GM19238 (cell line): ENCODE data around the gene TSPAN32.
"Not testable (repeated sequence)": the region's sequence is repeated elsewhere in the genome, so short reads cannot be mapped to it uniquely, and the experiment has no call there.

Experiments
- DNase-seq: peaks from one replicate; pipeline ENCODE4 v3.0.0; 2011; ENCODE audit warnings: low spot score; ENCODE audit not compliant: insufficient read length

TSPAN32 gene

DNA sequence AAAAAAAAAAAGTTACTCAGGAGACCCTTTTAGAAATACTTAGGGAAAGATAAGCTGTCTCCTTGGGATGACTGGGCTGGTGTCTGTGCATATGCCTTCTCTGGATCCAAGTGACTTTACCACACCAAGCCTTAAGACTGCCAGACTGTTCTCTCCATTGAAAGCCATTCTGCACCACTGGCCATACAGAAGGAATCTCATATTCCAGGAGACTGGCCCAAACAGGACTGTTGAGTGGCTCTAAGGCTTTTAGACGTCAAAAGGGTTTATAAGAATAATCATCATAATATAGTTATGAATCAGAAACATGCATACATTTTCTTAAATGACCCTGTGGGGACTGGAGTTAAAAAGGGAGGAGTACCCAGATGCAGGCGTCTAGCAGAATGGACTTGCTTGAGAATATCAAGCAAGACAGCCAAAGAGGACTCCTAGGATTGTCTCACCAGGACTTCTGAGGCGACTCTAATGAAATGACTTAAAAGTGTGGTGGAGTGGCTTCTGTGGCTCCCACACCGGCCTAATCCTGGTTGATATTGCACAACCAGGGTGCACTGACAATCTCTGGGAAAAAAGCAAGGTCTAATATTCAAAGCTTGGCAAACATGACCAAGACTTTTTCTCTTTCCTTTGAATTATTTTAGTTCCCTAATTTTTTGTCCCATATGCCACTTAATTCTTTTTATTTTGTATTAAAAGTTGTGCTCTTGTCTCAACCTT lies 31.8 kb downstream of the TSPAN32 start:
- DNase-seq, result not testable (repeated sequence)

DNA sequence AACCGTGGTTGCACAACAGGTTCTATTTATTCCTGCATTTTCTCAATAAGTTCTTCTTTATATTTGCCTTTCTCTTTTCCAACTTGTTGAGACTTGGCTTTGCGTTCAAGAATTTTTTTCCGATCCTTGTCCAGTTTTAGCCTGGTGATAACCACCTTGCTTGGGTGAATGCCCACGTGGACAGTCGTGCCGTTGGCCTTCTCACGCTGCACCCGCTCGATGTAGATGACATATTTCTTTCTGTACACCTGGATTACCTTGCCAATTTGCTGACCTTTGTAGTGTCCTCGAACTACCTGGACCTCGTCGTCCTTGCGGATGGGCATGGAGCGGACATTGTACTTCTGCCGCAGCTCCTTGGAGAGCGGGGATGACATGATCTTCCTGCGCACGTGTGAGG lies 33.5 kb downstream of the TSPAN32 start:
- not testable (repeated sequence) for DNase-seq

DNA sequence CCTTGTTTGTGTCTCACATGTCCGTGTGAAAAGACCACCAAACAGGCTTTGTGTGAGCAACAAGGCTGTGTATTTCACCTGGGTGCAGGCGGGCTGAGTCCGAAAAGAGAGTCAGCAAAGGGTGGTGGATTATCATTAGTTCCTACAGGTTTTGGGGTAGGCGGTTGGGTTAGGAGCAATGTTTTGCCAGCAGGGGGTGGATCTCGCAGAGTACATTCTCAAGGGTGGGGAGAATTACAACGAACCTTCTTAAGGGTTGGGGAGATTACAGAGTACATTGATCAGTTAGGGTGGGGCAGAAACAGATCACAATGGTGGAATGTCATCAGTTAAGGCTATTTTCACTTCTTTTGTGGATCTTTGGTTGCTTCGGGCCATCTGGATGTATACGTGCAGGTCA lies 36.9 kb downstream of the TSPAN32 start:
- not testable (repeated sequence) for DNase-seq

DNA sequence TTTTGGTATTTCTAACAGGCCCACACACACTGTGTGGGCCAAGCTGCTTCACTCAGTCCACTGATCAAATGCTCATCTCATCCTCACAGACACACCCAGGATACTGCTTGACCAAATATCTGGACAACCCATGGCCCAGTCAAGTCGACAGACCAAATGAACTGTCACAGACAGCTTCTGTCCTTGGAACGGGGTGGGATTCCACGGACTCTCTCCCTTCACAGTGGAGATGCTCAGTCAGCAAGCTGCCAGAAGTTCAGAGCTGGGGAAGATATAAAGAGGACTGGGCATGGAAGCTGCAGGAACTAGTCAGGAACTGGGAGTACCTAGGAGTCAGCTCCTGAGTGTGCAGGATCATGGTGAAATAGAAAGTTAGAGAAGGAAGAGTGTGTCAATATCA lies 40.7 kb downstream of the TSPAN32 start:
- DNase-seq, result no peak

DNA sequence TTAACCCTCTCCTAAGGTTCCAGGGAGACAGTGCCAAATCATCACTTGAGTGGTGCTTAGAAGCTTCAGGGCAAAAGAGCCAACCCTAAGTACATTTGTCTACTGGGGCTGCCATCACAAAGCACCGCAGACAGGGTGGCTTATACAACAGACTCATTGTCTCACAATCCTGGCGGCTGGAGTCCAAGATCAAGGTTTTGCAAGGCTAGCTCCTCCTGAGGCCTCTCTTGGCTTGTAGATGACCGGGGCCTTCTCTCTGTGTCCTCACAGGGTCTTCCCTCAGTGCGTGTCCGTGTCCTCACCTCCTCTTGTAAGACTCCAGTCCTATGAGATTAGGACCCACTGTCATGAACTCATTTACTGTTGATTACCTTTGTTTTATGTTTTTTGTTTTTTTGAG lies 41.2 kb downstream of the TSPAN32 start:
- DNase-seq, result no peak

DNA sequence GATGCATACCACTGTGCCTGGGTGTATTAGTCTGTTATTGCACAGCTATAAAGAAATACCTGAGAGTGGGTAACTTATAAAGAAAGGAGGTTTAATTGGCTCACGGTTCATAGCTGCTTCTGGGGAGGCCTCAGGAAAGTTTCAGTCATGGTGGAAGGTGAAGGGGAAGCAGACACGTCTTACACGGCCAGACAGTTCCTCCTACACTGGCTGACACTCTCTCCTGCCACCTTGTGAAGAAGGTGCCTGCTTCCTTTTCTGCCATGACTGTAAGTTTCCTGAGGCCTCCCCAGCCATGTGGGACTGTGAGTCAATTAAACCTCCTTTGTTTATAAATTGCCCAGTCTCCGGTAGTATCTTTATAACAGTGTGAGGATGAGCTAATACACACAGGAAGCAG lies 41.7 kb downstream of the TSPAN32 start:
- DNase-seq, result no peak

DNA sequence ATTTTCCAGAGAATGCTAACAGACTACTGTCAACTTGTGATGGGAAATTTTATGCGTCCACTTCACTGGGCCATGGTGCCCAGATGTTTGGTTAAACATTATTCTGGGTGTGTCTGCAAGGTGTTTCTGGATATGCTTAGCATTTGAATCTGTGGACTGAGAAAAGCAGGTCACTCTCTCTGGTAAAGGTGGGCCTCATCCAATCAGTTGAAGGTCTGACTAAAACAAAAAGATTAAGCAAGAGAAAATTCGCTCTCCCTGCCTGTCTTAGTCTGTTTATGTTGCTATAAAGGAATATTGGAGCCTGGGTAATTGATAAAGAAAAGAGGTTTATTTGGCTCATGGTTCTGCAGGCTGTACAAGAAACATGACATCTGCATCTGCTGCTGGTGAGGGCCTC lies 43.2 kb downstream of the TSPAN32 start:
- no peak for DNase-seq

DNA sequence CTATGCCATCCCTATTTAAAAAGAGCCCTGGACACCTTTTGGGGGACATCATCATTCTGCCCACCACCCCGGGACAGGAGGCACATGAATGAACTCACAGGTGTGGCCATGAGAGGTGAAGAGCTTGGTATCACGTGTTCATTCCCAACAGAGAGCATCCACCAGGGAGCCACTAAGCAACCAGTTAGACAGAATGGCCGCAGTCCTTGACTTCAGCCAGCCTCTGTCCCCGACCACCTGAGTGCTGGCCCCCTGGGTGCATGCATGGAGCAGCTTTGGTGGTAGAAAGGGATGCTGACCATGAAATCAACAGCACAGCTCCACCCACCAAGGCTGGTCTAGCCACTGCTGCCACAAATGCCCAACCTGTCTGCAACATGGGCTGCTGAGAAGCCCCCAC lies 44.2 kb downstream of the TSPAN32 start:
- DNase-seq, result no peak

DNA sequence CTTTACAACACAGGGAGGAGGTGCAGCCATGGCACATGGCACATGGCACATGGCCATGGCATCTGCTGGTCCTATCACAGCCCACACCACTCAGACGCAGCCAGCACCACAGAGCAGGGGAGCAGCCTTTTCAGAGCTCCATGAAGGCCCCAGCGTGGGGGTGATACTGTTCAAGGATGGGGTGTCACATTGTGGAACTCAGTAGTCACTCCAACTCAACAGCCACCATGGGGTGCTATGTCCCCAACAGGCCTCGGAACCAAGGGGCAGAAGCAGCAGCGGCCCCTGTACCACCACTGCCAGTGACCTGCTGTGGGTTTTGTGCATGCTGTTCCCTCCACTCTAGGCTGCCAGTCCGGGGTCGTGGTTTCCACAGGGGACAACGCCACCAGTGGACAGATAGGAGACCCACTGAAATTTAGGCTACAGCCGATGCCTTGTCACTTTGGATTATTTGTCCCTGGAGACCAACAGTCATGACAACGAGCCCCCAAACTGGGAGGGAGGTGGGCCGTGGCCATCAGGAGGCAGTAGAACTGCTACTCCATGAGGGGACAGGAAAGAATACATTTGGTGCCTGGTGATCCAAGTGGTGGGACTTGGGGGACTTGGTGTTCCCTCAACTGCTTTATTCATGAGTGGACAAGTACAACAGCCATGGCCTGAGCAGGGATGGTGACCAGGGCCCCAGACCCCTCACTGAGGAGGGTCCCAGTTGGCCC lies 44.9 kb downstream of the TSPAN32 start:
- DNase-seq, result no peak

DNA sequence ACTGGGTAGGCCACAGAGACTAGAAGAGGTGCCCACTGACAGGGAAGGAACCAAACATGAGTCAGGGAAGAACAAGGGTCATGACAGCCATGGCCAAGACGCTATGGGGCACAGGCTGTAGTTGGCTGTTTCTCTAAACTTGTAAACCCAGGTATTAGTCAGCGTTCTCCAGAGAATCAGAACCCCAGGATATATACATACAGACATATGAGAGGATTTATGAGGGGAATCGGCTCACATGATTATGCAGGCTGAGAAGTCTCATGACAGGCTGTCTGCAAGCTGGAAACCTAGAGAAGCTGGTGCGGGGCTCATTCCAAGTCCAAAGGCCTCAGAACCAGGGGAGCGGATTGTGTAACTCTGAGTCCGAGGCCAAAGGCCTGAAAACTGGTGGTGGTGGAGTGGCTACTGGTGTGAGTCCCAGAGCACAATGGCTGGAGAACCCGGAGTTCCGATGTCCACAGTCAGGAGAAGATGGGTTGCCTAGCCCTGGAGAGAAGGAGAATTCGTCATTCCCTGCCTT lies 45.6 kb downstream of the TSPAN32 start:
- DNase-seq, result no peak

DNA sequence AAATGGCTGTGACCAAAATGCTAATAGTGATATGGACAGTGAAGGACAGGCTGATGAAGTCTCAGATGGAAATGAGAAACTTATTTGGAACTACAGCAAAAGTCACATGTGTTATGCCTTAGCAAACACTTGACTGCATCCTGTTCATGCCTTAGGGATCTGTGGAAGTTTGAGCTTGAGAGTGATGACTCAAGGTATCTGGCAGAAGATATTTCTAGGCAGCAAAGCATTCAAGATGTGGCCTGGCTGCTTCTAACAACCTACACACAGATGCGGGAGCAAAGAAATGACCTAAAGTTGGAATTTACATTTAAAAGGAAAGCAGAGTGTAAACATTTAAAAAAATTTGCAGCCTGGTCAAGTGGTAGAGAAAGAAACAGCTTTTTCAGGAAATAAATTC lies 47.2 kb downstream of the TSPAN32 start:
- no peak for DNase-seq

DNA sequence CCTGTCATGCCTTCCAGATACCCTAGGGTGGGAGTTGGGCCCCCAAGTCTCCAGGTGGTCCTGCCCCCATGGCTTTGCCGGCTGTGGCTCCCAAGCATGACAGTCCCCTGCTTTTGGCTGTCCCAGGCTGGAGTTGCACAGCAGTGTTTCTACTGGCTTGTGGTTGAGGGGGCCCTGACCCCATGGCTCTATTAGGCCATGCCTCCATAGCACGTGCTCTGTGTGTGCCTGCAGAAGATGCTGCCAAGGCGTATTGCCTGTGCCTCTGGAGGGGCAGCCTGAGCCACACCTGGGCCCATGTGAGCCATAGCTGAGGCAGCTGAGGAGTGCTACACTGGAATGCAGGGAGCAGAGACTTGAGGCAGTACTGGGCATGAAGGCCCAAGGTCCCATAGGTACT lies 49.9 kb downstream of the TSPAN32 start:
- no peak for DNase-seq

DNA sequence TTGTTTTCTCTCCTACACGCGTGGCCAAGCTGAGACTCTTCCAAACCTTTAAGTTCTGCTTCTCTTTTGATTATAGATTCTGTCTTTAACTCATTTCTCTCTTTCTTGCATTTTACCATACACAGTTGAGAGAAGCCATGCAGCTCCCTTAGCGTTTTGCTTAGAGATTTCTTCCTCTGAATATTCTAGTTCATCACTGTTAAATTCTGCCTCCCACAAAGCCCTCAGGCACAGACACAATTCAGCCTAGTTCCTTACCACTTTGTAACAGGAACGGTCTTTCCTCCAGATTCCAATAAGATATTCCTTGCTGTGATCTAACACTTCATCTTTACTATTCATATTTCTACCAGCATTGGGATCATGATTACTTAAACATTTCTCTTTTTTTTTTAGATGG lies 50.6 kb downstream of the TSPAN32 start:
- no peak for DNase-seq

DNA sequence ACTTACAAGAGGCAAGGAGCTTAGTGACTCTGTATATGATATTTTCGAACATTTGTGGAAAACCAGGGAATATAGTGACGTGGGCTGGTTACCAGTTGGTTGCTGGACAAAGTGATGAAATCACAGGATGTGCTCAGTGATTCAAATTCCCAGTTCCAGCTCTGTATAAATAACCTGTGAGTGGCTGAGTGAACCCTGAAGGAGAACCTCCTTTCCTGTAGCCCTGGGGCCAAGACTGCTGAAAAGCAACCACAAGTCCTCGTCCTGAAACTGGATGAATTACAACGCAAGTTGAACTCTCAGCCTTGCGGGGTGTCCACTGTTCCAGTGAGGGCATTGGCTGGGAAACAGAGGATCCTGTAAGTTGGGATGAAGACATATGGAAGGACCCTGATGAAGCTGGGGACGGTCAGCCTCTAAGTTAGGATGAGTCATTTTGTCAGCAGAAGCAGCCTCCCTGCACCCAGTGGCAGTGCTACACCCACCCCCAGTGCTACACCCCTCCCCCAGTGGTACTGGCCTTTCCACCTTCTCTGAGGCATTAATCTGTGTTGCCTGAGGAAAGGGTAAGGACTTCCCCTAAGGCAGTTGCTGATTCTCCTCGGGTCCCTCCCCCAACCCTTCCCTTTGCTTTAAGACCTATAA lies 53.3 kb downstream of the TSPAN32 start:
- DNase-seq, result no peak

DNA sequence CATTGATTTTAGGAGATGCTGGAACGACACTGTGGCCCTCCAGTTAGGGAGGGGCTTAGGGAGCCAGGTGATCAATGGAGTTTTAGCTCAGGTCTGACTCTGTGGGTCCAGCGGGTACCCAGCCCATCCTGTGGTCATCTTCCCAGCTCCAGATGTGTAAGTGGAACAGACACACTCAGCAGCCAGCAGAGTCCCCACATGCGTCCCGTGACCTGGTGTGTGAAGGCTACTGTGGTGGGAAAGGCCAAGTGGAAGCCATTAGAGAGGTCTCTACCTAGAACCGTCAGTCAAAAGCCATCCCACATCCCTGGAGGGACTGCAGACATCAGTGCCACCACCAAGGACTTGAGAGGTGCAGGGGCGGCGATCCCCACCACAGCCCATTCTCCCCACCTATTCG lies 55.4 kb downstream of the TSPAN32 start:
- no peak for DNase-seq

DNA sequence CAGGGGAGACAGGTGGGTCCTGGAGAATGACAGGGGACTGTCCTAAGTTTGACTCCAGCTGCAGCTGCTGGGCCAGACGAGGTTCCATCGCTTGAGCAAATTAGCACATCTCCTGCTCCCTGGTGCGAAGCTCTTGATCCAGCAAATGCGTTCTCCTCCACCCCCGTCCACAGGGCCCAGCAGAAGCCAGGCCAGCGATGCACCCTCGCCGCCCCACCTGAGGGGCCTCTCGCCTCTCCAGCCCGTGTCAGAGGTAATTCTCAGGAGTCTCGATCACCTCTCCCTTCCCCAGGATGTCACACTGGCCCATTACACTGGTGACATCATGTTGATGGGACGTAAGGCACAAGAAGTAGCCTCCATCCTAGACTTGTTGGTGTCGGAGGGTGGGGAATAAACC lies 55.8 kb downstream of the TSPAN32 start:
- not testable (repeated sequence) for DNase-seq

DNA sequence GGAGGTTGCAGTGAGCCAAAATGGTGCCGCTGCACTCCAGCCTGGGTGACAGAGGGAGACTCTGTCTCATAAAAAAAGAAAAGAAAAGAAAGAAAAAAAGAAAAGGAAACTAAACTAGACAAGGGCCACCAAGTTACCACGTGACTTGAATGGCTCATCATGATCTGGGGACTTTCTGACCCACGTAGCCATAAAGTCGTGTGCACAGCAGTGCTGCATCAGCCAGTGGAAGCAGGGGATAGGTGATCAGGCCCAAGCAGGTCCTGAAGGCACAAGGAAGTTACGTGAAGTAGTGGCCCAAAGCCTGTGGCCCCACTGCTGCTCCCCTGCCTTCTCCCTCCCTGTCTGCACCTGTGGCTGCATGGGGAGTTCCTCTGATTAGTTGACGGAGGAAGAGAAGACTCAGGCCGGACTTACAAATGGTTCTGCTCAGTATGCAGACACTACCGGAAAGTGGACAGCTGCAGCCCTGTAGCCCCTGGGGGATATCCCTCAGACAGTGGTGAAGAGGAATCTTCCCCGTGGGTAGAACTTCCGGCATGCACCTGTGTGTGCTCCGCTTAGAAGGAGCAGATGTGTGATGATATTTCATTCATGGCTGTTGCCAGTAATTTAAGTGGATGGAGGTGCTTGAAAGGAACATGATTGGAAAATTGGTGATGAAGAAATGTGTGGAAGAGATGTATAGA lies 57.1 kb downstream of the TSPAN32 start:
- DNase-seq, result no peak

DNA sequence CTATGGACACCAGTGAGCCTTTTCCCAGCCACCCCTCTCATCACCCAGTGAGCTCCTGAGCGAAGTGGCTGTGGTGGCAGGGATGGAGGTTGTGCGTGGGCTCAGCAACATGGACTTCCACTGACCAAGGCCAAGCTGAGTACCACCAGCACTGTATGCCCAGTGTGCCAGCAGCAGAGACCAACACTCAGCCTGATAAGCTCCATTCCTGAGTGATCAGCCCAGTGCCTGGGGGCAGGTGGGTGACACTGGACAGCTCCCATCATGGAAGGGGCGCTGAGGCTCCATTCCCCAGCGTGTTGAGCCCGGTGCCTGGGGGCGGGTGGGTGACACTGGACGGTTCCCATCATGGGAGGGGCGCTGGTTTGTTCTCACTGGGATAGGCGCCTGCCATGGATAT lies 57.7 kb downstream of the TSPAN32 start:
- no peak for DNase-seq

DNA sequence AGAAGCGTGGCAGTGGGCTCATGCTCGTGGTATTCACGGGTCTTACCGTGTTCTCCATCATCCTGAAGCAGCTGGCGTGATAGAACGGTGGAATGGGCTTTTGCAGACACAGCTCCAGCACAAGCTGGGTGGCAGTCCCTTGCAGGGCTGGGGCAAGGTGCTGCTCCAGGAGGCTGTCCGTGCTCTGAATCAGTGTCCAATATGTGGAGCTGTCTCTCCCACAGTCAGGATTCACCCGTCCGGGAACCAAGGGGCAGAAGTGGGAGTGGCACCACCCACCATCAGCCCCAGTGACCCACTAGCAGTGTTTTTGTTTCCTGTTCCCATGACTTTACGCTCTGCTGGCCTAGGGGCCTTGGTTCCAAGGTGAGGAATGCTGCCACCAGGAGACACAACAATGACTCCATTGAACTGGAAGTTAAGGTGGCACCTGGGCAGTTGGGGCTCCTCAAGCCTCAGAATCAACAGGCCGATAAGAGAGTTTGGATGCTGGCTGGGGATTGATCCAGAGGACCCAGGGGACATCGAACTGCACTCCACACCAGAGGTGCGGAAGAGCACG lies 58.3 kb downstream of the TSPAN32 start:
- DNase-seq, result no peak

DNA sequence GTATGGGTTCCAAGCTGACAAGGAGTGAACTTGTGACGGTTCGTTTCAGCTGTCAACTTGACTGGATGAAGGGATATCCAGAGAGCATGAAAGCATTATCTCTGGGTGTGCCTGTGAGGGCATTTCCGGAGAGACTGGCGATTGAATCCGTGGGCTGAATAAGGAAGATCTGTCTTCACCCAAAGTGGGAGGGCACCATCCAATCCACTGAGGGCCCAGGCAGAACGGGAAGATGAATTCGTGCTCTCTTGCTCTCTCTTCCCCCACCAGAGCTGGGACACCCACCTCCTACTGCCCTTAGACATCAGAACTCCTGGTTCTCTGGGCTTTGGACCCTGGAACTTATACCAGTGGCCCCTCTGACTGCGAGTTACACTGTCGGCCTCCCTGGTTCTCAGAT lies 59.8 kb downstream of the TSPAN32 start:
- DNase-seq, result no peak

DNA sequence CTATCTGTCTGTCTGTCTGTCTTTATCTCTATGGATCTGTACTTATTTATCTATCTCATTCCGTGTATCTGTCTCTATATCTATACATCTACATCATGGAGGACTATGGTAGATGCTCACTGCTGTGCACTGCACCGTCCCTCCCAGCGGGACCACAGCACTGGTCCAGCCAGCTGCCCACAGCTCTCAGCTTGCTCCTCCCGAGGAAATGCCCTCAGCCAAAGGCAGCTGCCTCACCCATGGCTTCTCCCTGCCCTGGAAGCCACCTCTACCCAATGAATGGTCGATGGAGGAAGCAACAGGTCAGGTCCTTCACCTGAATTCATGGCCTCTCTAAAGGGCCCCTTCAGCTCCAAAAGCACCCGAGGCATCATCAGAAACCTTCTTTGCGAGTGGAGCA lies 60.6 kb downstream of the TSPAN32 start:
- no peak for DNase-seq

DNA sequence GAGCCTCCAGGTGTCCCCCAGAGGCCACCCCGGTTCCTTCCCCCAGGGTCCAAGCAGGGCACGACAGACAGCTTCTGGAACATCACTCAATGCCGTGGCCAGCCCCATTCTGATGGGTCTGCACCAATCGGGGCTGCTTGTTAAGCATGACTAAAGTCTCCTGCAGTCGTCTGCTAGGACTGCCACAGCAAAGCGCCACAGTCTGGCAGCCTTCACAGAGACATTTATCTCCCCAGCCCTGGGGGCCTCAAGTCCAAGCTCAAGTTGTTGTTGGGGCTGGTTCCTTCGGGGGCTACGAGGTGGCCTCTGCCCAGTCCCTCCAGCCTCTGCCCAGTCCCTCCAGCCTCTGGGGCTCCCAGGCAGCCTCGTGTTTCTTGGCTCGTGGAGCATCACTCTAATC lies 61.3 kb downstream of the TSPAN32 start:
- no peak for DNase-seq
